HG03354 (cell line): Measurements from ENCODE around the gene LRRK1.
A peak's percentile ranks its signal among the peaks of the same experiment; 100 is the strongest.

Experiments used
- ATAC-seq: cut with Tn5 transposase; IDR thresholded peaks from one replicate; pipeline ENCODE4 v1.9.1; 2021; ENCODE audit warnings: mild to moderate bottlenecking; ENCODE audit not compliant: unreplicated experiment, poor library complexity, severe bottlenecking

Gene LRRK1

DNA sequence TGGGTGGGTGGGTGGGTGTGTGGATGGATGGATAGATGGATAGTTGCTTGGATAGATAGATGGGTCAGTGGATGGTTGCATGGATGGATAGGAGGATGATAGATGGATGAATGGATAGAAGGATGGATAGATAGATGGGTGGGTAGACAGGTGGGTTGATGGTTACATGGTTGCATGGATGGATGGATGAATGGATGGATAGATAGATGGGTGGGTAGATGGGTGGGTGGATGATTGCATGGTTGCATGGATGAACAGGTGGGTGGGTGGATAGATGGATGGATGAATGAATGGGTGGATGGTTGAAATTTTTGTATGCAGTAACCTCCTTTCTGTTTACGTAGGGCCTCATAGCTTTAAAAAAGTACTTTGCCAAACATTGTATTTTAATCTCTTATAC is 79.5 kb downstream of the LRRK1 start:
- no peak for ATAC-seq

DNA sequence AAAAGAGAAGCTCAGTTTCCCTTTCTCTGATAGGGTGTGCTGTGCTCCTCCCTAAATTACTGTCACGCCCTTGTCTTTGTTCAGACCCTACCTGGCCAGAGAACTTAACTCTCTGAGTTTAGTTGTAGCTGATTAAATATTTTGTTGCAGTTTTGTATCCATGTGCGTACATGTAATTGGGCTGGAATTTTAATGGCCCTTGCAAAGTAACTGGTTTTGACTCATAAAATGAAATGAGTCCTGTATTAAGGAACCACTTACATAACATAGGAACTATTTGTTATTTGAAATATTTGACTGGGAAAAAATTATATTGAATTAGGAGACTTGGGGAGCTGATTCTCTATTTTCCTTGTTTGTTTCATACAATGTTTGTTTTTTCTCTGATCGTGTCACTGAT is 80.2 kb downstream of the LRRK1 start:
- ATAC-seq = no peak

DNA sequence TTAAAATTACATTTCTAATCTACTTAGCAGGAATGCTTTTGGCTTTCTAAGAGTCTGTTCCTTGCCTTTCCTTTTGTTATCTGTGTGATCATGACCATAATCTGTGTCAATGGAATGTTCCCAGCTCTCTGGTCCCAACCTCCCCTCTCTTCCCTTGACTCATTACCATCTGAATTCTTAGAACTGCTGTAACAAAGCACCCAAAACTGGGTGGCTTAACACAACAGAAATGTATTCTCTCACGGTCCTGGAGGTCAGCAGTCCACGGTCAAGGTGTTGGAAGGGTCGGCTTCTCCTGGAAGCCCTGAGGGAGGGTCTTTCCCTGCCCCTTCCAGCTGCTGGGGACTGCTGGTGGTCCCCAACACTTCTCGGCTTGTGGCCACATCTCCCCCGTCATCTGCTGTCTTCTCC is 81.1 kb downstream of the LRRK1 start:
- no peak for ATAC-seq

DNA sequence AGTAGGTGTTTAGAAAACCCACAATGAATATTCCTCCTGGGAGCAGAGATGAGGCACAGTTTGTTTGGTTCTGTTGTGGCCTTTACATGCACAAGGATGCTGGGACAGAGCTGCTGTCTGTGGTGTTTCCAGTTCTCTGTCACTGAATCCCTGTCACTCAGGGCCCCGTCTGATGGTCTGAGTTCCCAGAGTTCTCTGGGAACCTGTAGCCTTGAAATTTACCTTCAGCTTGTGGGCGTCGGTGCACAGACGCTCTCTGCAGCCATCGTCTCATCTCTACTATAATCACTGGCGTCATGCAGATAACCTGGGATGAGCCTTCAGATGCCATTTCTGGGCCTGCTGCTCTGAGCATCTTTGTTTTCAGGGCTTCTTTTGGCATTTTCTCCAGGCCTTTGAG is 81.9 kb downstream of the LRRK1 start:
- ATAC-seq = no peak

DNA sequence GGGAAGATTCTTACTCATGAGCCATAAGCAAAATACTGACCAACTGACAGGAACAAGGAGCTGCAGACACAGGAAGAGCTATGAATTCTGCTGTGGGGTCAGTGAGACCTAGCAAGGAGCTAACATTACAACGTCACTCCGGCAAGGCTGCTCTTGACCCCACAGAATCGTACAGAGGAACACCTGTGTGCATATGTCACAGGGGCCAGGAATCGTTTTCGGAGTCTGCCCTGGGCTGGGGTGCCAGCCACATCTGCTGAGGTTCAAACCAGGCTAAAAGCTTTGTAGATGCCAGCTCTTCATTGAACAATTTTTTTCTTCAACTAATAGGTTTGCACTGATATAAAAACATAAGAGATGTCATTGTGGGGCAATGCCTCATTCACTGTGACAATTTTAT is 82.6 kb downstream of the LRRK1 start:
- ATAC-seq = no peak

DNA sequence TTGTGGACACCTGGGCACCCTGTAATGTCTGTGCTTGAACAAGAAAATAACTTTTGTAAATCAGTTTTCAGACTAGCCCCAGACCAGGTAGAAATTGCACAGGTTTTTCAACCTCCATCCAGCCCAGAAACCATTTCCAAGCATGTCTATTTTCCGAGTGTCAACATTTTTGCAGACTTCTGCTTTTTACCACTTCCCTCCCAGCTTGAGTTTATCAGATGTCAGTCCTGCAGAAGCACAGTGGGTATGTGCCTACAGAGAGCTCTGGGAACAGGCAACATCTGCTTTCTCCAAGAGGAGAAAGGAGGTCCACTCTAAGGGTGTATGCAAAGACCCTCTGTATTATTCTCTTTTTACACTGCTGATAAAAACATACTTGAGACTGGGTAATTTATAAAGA is 83.9 kb downstream of the LRRK1 start:
- no peak for ATAC-seq

DNA sequence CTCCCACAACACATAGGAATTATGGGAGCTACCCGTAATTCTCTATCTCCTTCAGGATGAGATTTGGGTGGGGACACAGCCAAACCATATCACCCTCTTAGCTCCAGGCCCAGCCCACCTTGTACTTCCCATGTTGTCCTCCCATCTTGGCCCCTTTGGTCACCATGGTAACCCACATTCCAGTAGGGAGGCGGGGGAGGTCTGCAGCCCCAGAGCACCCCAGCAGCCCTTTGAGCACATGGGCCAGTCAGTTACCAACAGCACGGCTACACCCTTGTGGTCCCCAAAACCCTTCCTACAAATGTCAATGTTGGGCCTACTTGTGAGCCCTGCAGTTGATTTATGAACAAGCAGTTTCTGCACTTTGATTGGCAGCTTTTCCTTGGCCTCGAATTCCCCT is 84.5 kb downstream of the LRRK1 start:
- no peak for ATAC-seq

DNA sequence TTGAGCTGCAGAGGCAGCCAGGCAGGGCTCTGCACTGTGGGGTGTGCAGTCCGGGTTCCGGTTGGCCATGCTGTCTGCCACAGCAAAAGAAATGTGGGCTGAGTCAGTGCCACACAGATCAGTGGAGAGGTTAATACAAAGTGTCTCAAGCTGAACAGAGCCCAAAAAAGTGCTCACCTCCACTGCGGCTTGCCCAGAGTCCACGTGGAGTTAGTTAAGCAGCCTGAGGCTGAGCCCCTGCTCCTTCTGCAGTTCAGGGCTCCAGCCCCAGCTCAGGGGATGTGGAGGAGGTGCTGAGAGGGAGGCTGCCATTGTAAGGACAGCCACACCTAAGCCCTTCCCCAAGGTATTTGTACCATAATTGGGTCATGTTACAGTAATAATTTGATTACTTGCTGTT is 85.3 kb downstream of the LRRK1 start:
- no peak for ATAC-seq

DNA sequence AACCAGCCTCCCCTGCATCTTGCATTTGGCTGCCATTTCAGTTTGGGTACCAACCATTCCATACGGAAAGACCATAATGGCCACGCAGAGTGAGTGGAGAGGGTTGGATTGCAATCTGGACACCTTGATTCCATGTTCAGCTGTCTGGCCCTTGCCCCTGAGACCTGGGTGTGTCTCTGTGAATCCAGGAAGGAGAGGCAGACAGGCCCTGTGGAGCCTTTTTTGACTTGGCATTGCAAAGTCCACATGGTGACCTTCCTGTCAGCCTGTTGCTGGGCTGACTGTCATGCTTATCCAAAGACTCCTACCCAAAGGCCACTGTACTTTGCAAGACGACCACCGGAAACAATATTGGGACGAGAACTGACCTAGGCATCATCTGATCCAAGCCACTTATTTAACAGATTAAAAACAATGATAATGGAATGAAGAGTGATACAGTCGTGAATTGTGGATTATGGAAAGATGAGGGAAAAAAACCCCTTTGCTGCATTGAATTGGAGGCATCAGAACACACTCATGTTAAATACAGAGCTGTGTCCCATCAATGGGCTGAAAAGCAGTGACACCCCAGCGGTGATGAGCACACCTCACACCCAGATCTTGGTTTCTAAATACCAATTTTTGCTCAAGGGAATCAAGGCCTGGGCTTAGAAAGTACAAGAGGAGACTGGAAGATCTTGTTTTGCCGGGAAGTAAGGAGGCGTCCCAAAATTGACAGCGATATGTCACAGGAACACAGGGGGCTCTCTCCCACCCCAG is 86.0 kb downstream of the LRRK1 start:
- ATAC-seq = no peak

DNA sequence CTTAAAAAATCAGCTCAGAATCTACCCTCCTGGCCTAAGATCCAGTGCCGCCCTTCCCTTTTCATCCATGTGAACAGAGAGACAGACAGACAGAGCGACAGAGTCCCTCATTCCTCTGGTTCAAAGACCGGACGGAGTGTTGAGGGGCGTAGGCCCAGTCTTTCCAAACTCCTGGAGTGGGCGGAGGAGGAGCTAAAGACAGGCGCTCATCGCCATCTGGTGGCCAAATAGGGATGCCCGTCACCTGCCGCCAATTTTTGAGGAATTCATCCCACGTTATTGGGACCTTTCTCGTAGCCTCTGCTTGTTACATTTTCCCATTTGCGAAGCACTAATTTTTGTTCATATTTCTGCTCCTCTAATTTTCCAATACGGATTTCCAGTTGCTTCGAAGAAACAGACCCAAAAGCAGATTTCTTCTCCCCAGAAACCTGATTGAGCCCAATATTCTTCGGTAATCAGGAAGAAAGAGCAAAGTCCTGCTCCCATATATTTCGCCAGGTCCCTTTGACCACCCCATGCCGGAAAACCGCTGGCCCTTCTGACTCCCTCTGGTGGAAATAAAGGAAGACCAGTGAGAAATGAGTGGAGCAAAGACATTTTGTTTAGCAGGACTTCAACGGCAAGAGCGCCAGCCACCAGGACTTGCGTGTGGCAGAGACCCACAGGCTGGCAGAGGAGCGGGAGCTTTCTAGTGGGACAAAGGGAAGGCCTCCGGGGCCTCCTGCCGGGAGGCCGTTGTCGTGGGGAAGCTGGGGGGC is 88.0 kb downstream of the LRRK1 start:
- peak; percentile 56 for ATAC-seq

DNA sequence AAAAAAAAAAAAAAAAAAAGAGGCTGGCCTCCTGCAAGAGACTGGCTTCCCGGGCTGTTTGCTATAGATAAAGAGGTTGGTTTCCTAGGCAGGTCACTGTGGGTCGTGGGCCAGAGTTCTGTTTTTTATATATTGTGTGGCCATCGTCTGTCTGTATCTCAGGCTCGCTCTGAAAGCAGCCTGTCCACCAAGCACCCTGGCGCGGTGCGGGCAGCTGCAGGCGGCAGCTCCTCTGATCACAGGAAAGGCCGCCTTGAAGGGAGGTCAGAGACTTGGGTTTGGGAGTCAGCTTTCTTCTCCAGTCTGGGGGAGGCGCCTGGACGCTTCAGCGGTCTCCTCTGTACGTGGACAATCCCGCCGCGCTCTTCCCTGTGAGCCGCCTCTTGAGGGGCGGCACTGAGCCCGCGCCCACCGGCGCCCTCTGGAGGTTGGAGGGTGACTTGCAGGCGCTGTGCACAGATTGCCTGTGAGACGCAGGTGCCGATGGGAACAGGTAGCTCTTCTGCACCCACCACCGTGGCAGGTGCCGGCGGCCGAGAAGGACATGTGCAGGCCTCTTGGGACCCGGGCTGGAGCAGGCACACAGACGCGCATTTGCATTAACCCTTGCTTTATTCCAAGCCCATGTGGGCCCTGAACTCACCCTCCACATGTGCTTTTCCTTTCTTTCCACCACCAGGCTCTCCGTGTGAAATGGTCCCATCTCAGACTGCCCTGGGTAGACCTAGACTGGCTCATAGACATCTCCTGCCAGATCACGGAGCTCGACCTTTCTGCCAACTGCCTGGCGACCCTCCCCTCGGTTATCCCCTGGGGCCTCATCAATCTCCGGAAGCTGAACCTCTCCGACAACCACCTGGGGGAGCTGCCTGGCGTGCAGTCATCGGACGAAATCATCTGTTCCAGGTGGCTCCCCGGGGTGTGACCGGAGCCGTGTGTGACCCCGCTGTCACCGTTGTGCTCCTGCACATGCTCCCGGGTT is 89.3 kb downstream of the LRRK1 start:
- peak; percentile 85 for ATAC-seq

DNA sequence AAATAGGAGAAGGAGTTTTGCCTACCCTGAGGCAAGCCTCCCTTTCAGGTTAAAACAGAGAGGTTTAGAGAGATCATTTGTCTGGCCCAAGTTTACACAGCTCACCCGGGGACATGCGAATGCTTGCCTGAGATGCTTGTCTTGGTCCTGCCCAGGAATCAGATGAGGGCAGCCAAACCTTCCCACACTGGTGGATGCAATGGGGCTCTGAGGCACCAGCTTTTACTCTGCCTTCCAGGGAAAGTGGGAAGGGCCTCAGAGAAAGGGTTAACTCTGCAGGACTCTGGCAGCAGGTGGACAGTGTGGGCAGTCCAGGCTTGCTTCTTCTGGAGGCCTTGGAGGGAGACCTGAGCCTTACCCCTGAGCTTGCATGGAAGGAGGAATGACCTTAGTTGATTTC is 90.0 kb downstream of the LRRK1 start:
- no peak for ATAC-seq

DNA sequence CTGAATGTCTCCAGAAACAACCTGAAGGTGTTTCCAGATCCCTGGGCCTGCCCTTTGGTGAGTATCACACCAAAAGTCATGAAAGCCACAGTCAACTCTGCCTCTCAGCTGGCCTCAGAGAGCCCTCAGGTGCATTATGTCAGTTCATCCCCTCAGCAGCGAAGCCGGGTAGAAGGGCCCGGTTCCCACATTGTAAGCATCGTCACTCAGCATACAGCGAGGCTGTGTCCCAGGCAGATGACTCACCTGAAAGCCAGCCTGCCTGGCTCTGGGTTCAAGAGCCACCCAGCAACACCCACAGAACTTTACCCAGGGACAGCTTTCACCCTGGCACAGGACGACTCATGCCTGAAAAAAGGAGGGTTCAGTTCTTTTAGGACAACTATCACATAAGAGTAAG is 91.6 kb downstream of the LRRK1 start:
- no peak for ATAC-seq

DNA sequence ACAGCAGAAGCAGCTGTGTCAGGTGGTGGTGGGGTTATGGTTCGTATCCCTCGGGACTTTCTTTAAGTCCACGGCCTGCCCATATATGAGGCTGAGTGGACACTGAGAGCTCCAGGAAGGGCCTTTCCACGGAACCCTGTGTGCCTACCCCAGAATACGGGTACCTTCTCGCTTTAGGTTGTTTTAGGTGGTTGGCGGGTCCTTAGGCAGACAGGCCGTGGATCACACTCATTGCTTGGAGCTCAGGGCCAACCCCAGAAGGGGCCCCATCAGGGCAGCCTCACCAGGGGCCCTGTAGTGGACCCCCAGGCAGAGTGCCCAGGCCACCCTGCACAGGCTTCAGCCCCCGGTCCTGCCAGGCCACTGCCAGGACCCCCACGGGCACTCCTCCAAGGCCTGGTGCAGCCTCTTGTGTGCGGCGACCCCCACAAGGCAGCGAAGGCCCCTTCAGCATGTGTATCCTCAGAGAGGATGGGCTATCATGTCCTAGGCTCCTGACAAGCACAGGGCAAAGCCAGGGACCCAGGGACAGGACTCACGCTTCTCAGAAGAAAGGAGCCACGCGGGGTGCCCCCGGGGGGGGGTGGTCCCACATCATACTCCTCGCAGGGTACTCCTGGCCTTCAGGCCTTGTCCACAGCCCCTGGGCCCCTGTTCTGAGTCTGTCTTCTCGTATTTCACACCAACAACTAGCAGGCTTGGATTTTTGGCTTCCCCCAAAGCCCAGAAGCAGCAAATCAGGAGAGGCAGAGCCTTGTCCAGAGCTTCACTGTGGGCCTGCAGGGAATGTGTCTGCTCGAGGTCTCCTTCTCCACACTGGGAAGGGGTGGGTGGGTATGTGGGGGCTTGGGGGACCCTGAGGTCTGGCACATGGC is 93.4 kb downstream of the LRRK1 start:
- no peak for ATAC-seq

DNA sequence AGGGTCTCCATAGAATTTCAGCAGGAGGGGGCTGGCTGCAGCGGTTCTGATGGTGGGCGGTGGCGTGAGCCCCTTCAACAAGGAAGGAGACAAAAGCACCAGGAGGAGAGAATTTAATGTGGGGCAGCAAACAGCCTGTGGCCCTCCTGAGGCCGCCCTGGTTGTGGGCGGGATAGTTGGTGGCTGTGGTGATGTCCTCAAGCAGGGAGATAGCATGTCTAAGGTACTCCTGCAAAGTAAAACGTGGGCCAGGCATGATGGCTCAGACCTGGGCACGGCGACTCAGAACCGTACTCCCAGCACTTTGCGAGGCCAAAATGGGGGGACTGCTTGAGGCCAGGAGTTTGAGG is 94.0 kb downstream of the LRRK1 start:
- ATAC-seq = no peak

DNA sequence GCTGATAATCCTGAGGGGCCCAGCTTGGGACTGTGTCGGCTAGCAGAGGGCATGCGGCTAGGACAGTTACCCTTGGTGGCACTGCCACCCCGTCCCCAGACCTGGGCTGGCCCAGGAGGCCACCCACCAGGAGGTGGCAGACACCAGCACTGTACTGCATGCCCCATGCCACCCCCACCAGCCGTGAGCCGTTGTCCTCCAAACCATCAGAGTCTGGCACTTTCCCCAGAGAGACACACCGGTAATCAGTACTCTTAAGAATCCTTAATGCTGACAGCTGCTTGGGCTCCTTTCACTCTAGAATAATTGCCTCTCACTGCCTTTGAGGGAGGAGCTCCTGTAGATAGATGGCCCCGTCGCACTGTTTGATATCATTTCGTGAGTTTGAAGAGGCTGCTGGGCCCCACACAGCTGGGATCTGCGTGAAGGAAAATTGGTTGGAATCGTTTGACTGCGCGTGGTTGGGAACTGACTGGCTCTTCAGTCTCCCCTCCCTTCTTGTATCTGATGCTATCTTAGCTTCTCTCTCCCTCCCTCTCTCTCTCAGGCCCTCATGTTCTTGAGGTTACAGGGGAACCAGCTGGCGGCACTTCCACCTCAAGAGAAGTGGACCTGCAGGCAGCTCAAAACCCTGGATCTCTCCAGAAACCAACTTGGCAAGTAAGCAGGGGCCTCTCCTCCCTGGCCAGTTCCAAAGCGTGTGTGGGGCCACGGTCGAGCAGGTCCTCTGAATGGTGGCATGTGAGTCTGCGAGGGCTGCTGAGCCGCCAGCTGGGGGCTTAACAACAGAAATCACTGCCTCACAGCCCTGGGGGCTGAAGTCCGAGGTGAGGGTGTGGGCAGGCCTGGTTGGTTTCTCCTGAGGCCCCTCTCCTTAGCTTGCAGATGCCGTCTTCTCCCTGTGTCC is 94.9 kb downstream of the LRRK1 start:
- ATAC-seq = no peak

DNA sequence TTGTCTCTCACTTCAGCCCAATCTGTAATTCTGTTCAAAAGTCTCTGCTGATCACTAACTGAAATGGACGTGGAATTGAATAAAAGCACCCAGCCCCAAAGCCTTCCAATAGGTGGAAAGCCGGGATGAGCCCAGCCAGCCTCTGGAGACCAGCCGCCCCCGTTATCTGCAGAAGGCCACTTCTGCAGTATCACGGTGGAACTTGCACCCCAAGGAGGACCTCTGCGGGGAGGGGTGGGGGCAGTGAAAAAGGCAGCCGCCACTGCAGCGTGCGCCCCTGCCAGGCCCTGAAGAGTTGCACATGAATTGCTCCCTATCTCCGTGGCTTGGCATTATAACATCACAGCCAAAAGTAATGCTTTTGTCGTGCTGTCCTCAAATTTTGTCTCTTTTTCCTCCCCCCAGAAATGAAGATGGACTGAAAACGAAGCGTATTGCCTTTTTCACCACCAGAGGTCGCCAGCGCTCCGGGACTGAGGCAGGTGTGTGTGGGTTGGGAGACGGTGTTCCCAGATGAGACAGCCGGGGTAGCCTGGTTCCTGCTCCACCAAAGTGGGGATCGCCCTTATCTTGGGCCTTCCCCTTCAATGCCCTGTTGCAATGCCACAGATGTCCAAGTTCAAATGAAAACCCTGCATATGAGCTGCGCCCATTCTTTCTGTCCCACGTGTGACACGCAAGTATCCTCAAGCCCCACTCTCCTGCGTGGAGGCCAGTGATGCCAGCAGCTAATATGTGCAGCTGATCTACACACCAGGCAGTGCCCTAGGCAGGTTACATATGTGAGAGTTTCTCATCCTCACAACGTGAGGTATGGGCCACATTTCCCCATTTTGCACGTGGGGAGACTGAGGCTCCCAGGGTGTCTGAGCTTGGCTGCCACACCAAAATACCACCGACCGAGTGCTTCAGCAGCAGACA is 96.0 kb downstream of the LRRK1 start:
- no peak for ATAC-seq
